ENCODE data around the gene MCM3. TPM values are rescaled to one million over a fixed set of nuclear protein-coding genes. Genes with fewer than 3 reads are reported as not detected.

Gene MCM3
- total RNA-seq, 1 donor from 2014 or later: 59.4 TPM

DNA sequence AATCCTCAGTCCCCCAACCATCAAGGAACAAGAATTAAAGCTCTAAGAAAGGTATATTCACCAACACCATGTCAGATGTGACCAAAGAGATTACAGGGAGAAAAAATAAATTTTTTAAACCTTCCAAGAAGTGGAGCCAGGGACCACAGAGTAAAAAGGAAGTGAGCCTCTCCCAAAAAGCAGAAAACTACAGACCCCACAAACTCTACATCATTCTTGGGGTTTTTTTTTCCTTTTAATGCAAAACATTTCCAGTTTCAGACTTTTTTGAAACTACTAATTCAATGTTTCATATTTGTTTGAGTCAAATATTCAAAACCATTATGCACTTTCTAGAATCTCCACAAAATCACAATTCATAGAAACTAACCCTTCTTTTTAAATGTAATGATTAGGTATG lies 33.4 kb downstream of the MCM3 start:
- DNase-seq (ENCODE audit: low spot score): no peak

DNA sequence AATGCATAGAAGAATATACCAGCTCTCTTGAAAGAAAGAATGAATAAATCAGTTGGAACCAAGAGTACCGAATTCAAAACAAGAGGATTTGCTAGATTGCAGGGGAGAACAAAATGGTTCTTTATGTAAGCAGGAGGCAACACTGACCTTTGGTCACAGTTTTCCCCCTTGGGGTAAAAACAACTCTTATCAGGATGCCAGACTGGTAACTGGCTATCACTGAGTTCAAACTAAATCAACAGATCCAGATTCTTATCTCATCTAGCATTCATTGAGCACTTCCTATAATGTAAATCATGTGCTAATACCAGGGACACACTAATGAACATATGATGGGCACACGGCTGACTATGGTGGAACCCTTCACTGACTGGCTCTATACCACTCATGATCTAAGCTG lies 35.5 kb downstream of the MCM3 start:
- no peak for DNase-seq (ENCODE audit: low spot score)

DNA sequence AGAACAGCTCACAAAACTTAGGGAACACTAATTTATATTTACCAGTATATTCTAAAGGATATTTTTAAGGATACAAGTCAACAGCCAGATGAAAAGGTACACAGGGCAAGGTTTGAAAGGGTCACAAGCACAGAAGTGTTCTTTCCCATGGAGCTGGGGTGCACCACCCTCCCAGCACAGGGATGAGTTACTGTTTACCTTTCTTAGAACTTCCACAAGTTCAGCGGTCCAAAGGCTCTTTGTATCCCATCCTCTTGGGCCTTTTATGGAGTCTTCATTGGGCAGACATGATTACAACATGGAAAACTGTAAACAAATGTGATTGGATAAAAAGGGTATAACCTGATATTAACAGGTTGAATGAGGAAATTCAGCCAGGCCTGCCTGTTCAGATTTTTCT lies 39.1 kb downstream of the MCM3 start:
- DNase-seq (ENCODE audit: low spot score): no peak

DNA sequence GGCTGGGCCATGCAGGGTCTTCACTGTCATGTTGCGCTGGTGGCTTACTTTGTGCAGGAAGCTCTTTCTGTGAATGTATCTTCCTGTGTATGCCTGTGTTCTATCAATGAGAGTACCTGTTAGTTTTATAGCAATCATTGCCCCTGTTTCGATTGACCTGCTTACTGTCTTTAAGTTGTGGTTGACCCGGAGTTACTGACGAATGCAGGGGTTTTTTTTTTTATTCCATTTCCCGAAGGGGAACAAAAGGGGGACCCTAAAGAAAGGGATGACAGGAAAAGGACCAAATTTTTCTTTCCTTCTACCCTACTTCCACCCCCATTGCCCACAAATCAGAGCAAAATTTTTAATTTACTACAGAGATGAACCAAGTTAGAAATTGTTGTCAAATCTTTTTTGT lies 40.1 kb downstream of the MCM3 start, which contains the start of gene IL17F:
TSS of gene IL17F (minus strand) at position 101 of the 400 bp plus-strand sequence. CDS start at position 30, 71 bp downstream.
- no peak for DNase-seq (ENCODE audit: low spot score)

DNA sequence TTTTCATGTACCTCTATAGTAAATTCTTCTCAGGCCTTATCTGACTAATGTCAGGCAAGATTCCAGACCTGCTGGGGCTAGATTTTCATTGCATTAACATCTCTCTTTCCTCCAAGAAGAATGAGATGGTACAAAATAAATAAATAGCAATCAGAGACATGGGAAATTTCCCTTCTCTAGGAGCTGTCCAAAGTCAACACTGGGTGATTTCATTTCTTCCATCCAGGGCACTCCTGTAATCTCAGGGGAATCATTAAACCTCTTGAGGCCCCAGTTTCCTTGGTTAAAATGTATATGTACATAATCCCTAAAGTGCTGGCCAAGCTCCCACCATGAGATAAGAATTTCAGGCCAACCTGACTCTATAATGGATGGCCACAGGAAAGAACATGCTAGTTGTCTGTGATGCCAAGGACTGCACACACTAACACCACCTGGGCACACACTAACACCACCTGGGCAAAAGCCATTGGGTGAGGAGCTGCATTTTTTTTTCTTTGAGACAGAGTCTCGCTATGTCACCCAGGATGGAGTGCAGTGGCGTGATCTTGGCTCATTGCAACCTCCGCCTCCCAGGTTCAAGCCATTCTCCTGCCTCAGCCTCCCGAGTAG lies 41.2 kb downstream of the MCM3 start:
- no peak for DNase-seq (ENCODE audit: low spot score)

DNA sequence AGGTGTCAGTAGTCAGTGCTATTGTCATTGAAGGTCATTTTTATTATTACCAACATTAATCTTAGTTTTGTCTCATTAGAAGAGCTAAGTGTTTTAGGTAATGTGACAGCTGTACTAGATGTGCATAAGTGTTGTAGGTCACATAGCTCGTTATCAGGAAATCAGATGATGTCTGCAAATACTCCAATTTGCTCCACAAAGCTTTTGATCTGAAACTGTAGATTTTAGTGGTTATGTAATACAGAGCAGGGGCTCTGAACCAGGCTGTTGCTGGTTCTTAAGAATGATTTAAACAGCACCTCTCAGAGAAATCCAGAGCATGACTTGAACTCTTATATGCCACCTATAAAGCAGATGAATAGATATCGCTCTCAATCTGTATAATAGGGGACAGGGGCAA lies 42.7 kb downstream of the MCM3 start:
- DNase-seq (ENCODE audit: low spot score): no peak

DNA sequence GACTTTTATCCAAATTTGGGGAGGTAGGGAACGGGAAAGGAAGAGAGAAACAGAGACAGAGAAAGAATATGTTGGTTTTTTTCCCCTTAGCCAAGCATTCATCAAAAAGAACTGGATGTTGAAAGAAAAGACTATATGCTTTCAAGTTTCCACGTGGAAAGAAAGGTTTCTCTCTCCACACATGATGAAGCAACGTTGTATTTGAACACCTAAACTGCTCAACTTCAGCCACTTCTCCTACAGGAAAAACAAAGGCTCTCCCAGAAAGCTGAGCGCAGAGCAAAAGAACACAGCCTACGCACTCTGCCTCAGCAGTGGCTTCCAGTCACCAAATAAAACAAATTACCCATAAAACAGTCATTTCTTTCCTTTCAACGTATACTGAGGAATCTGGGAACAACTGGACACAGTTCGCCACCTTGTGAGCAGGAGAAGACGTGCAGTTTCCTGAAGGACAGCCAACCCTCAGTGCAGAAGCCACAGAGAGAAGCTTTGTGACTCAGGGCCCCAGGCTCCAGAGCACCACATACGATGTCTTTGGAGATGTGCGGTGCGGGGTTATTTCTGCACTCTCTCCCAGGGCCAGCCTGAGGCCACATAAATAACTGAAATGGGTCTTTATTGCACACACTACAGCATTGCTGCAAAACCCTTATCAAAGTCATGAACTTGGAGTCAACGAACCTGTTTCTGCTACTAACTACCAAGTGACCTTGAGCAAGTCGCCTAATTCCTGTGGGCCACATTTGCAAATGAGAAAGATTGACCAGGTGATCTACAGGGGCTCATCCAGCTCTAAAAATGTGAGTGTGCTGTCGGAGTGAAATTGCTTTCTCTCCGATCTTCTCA lies 50.3 kb downstream of the MCM3 start:
- peak; percentile 44 for DNase-seq (ENCODE audit: low spot score)

DNA sequence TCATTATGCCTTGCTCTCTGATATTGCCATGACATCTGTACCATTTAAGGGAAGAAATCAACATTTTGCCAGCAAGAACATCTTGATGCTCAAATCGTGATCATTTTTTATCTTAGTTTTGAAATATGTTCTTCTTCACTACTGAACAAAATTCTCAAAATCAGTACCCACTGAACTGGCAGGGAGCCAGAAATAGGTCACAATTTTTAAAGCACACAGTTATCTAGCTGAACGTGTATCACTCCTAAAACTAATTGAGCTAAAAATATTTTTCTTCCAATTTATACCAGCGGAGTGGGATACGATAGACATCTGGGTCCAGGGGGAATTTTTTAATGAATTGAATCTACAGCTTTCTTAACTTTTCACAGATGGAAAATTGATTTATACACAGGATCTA lies 51.5 kb downstream of the MCM3 start:
- no peak for DNase-seq (ENCODE audit: low spot score)

DNA sequence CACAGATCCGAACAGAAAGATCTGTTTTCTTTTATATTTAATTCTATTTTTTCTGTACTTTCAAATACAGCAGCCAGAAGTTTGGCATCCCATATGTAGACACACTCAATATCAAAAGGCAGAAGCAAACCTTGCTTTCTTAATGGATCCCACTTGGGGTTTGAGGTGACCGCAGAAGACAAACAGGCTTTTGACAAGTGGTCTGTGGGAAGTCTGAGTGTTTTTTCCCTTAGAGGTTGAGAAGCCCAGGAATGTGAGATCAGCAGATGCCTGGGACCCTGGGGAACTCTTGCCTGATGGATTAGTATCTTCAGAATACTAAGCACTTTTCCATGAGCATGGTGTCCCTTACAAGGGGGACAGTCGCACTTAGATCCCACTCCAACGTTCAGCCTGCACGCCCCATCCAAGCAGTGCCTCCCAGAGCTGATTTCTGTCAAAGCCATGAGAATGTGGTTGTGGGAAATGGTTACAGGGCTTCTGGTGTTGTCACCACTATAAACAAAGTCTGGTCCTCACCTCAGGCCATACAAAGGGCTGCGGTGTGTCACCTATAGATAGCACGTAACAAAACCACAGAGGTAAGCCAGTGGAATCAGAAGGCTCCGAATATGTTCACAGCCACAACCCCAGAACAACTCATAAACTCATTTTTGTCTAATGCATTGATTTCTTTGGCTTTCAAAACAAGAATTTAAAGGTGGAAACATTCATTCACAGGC lies 53.0 kb downstream of the MCM3 start:
- no peak for DNase-seq (ENCODE audit: low spot score)

DNA sequence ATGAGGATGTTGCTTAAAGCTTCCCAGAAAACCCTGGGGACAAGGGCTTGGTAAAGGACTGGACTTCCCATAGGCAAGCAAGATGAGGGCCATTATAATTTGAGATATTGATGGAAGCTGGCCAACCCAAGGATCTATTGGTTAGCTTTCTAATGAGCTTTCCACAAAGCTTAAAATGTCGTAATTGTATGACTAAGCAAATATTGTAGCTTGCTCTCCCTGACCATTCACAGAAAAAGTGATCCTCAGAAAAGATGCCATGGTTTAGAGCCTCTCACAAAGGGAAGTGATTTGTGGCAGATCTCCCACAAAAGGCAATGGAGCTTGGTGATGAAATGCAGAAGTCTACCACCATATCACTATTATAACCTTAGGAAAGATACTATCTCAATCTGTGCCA lies 53.9 kb downstream of the MCM3 start:
- DNase-seq (ENCODE audit: low spot score): no peak

DNA sequence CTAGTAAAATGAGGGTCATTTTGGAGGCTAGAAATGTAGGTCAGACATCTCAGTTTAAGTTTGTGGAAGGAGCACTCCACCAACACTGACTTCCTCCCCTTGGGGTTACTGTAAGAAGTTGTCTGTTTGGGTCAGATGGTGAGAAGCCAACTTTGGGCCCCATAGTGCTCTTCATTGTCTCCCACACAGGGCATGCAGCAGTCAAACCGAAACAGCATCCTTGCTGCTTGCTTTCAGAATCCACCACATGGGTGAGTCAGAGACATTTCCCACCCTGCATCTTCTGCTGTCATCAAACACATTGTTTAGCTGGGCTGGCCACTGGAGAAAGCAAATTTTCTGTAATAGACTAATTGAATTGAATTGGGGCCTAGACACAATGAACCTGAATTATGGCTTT lies 57.0 kb downstream of the MCM3 start:
- no peak for DNase-seq (ENCODE audit: low spot score)

DNA sequence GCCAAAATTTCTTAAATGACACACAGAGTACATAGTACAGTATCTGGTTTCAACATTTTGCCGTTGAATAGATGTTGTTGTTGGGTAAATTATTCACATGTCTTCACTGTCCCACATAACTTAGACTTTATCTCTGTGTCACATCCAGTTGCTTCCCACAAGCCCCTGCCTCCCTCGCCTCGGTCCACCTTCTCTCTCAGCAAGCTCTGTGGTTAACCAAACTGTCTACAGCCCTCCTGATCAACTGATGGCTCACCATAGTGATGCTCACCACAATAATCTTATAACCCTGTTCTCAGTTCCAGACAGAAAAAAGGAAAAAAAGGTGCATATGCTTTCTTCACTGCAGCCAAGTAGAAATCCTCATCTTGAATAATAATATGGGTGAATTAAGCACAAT lies 63.2 kb downstream of the MCM3 start:
- no peak for DNase-seq (ENCODE audit: low spot score)

DNA sequence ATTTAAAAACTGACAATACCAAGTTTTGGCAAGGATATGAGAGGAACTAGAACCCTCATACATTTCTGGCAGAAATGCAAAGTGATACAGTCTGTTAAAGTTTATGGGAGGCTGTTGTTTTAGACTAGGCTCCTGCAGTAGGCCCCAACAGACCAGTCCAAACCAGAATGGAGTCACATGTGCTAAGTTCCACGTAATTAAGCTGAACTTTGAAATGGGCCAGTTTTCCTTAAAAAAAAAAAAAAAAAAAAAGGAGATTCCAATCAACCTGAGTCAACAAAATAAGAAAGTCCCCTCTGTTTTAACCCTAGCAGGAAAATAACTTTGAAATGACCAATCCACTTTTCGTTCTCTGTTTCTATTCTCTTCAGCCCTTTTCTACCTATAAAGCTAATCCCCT lies 66.8 kb downstream of the MCM3 start:
- no peak for DNase-seq (ENCODE audit: low spot score)

DNA sequence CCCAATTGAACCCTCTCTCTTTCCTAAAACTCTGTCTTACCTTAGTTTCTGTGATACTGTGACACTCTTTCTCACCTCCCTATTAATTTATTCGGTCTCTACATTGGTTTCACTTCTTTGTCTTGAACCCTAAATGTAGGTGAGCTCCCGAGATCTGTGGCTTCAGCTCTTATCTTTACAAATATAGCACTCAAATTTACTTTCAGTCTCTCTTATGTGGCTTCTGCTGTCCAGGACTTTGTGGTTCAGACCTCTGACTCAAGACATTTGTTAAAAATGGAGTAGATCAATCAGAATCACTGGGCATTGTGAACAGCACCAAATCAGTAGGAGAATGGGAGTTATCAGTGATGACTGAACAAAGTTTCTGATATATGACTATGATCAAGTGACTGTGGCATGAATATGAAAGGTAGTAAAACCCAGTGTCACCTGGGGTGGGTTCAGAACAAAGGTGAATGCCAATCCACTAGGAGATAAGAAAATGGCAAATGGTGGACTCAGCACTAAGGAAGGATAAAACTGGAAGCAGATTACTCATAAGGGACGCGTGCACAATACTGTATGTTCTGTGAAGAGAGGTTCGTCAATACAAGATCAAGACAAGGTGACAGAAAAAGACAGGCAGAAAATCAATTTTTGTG lies 67.5 kb downstream of the MCM3 start:
- no peak for DNase-seq (ENCODE audit: low spot score)

DNA sequence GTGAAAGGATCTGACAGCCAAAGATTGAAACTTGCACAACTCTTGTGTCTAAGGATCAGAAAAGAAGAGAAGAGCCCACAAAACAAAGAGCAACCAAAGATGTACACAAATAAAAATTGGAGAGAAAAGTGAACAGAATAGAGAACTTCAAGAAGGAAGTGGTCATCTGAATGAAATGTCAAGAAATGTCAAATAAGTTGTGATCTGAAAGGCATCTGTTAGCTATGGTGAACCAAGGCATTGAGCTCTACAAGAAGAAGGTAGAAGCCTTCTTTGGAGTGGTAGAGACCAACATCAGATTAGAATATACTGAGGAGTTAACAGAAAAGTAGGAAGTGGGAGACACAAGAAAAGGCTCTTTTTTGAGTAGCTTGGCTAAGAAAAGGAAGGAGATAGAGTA lies 68.8 kb downstream of the MCM3 start:
- DNase-seq (ENCODE audit: low spot score): no peak

Other genes starting within 250 kb of the MCM3 start
- gene PKHD1, start 197.1 kb downstream of the MCM3 start, total RNA-seq: 13.3 TPM
- not detected for gene IL17A, start 98.4 kb downstream of the MCM3 start, total RNA-seq
- gene IL17F, start 40.2 kb downstream of the MCM3 start, total RNA-seq: not detected
- gene PAQR8, start 77.4 kb upstream of the MCM3 start, total RNA-seq: 20.5 TPM
- gene EFHC1, start 135.6 kb upstream of the MCM3 start, total RNA-seq: 20.4 TPM